Type B pancreatic cell (in vitro differentiated cells): ENCODE data around the gene MORN1. TPM values are rescaled to one million over a fixed set of nuclear protein-coding genes. Genes with fewer than 3 reads are reported as not detected.

Source experiments
- DNase-seq: peaks from one replicate; pipeline ENCODE4 v3.0.0; 2021; ENCODE audit warnings: mixed read lengths; ENCODE audit not compliant: unreplicated experiment; ENCODE audit errors: extremely low spot score
- H3K27ac Mint-ChIP-seq: 2 replicates; pipeline ENCODE4 v1.8.0; 2021; ENCODE audit warnings: mild to moderate bottlenecking, mixed read lengths
- H3K27me3 Mint-ChIP-seq: 2 replicates; pipeline ENCODE4 v1.8.0; 2021; ENCODE audit warnings: mixed read lengths
- H3K36me3 Mint-ChIP-seq: 2 replicates; pipeline ENCODE4 v1.8.0; 2021; ENCODE audit warnings: mixed read lengths
- H3K4me1 Mint-ChIP-seq: one replicate; pipeline ENCODE4 v1.8.0; 2021; ENCODE audit warnings: mixed read lengths; ENCODE audit not compliant: unreplicated experiment
- H3K4me3 Mint-ChIP-seq: 2 replicates; pipeline ENCODE4 v1.8.0; 2021; ENCODE audit warnings: mild to moderate bottlenecking, mixed read lengths
- H3K9me3 Mint-ChIP-seq: 2 replicates; pipeline ENCODE4 v1.8.0; 2021; ENCODE audit warnings: mixed read lengths
- CTCF ChIP-seq: fragments of 200-600 bp; sonication (generic); conservative IDR thresholded peaks from 2 replicates; pipeline ENCODE4 v1.5.0; 2021; ENCODE audit warnings: antibody characterized with exemption, mild to moderate bottlenecking
- total RNA-seq: library from RNA; stranded (reverse); gene quantifications from 2 replicates; pipeline ENCODE4 v1.2.1, GENCODE V29; 2021; ENCODE audit warnings: low replicate concordance

MORN1 gene
- total RNA-seq, 1 donor from 2014 or later, result 27.5 TPM

GRCh38 chr1:2354511-2355372 lies 36.6 kb downstream of the MORN1 start:
- peaks cover 2% of the 10 kb centered on the region for H3K4me1 Mint-ChIP-seq
- no peaks in the 10 kb centered on the region for H3K36me3 Mint-ChIP-seq
- no peak for DNase-seq
- no peak for TF ChIP-seq CTCF
- no peaks in the 10 kb centered on the region for H3K9me3 Mint-ChIP-seq
- H3K27me3 Mint-ChIP-seq, result no peaks in the 10 kb centered on the region
- no peak overlapping the region for H3K4me3 Mint-ChIP-seq
- H3K27ac Mint-ChIP-seq, result no peak overlapping the region

GRCh38 chr1:2353551-2354438 lies 37.6 kb downstream of the MORN1 start:
- H3K27me3 Mint-ChIP-seq, result no peaks in the 10 kb centered on the region
- H3K9me3 Mint-ChIP-seq, result no peaks in the 10 kb centered on the region
- peaks cover 9% of the 10 kb centered on the region for H3K4me1 Mint-ChIP-seq
- H3K4me3 Mint-ChIP-seq, result no peak overlapping the region
- no peaks in the 10 kb centered on the region for H3K36me3 Mint-ChIP-seq
- TF ChIP-seq CTCF, result no peak
- no peak for DNase-seq
- H3K27ac Mint-ChIP-seq, result no peak overlapping the region

GRCh38 chr1:2352897-2353550 lies 38.3 kb downstream of the MORN1 start:
- Mint-ChIP-seq H3K27me3 (no peaks in the 10 kb centered on the region), H3K36me3 (no peaks in the 10 kb centered on the region), H3K9me3 (no peaks in the 10 kb centered on the region), H3K27ac (no peak overlapping the region), H3K4me1 (peaks cover 9% of the 10 kb centered on the region), H3K4me3 (no peak overlapping the region)
- DNase-seq, result no peak
- no peak for TF ChIP-seq CTCF

- Mint-ChIP-seq H3K27ac (no peak overlapping the region), H3K4me1 (peaks cover 9% of the 10 kb centered on the region), H3K27me3 (no peaks in the 10 kb centered on the region), H3K9me3 (no peaks in the 10 kb centered on the region), H3K36me3 (no peaks in the 10 kb centered on the region), H3K4me3 (no peak overlapping the region)
- no peak for DNase-seq
- TF ChIP-seq CTCF, result no peak
Measured at GRCh38 chr1:2352341-2352896, 38.9 kb downstream of the MORN1 start.

GRCh38 chr1:2351723-2352122 lies 39.6 kb downstream of the MORN1 start:
- no peak for DNase-seq
- Mint-ChIP-seq H3K27me3 (no peaks in the 10 kb centered on the region), H3K4me1 (peaks cover 9% of the 10 kb centered on the region), H3K27ac (no peak overlapping the region), H3K9me3 (no peaks in the 10 kb centered on the region), H3K36me3 (no peaks in the 10 kb centered on the region), H3K4me3 (no peak overlapping the region)
- TF ChIP-seq CTCF, result no peak
